GM23338 (cell line): ENCODE measurements around the gene CERS2. TPM values are rescaled to one million over a fixed set of nuclear protein-coding genes. Genes with fewer than 3 reads are reported as not detected.

Experiments
- ATAC-seq: fragments of 200-7000 bp; cut with Tn5 transposase; 3 replicates; pipeline ENCODE4 v1.9.1; 2020
- DNase-seq: peaks from one replicate; pipeline ENCODE4 v3.0.0-alpha.2; 2015; ENCODE audit warnings: low spot score
- H2AFZ ChIP-seq: fragments of 200-600 bp; sonication (generic); 2 replicates; pipeline ENCODE4 v1.8.0; 2016; ENCODE audit warnings: antibody characterized with exemption, mild to moderate bottlenecking, moderate library complexity
- H3F3A ChIP-seq: fragments of 200-600 bp; sonication (generic); replicated peaks from 2 replicates; pipeline ENCODE4 v1.8.0; 2017; ENCODE audit warnings: antibody characterized with exemption, mixed run types, low read depth
- H3K27ac ChIP-seq: fragments of 200-600 bp; sonication (generic); 2 replicates; pipeline ENCODE4 v1.6.1; 2016; ENCODE audit warnings: low read depth
- H3K27me3 ChIP-seq: fragments of 200-600 bp; sonication (generic); 2 replicates; pipeline ENCODE4 v1.8.0; 2016; ENCODE audit warnings: mild to moderate bottlenecking, mixed run types, moderate library complexity; ENCODE audit not compliant: insufficient read depth
- H3K36me3 ChIP-seq: fragments of 200-600 bp; sonication (generic); 2 replicates; pipeline ENCODE4 v1.8.0; 2016; ENCODE audit warnings: mild to moderate bottlenecking; ENCODE audit not compliant: insufficient read depth
- H3K4me1 ChIP-seq: fragments of 200-600 bp; sonication (generic); 2 replicates; pipeline ENCODE4 v1.8.0; 2016; ENCODE audit warnings: mild to moderate bottlenecking, moderate library complexity; ENCODE audit not compliant: insufficient read depth
- H3K4me2 ChIP-seq: fragments of 200-600 bp; sonication (generic); 2 replicates; pipeline ENCODE4 v1.7.1; 2017; ENCODE audit warnings: mixed run types
- H3K4me3 ChIP-seq: fragments of 200-600 bp; sonication (generic); 2 replicates; pipeline ENCODE4 v1.6.1; 2016; ENCODE audit warnings: mixed run types
- H3K79me2 ChIP-seq: fragments of 200-600 bp; sonication (generic); replicated peaks from 2 replicates; pipeline ENCODE4 v1.8.0; 2017; ENCODE audit warnings: mild to moderate bottlenecking; ENCODE audit not compliant: insufficient read depth
- H3K9me2 ChIP-seq: fragments of 200-600 bp; sonication (generic); 2 replicates; pipeline ENCODE4 v1.8.0; 2017; ENCODE audit not compliant: insufficient read depth
- H4K20me1 ChIP-seq: fragments of 200-600 bp; sonication (generic); replicated peaks from 2 replicates; pipeline ENCODE4 v1.8.0; 2017; ENCODE audit warnings: mild to moderate bottlenecking; ENCODE audit not compliant: insufficient read depth
- H3K27ac Mint-ChIP-seq: 2 replicates; pipeline ENCODE4 v1.8.0; 2020; ENCODE audit warnings: inconsistent platforms, mild to moderate bottlenecking, moderate library complexity, mixed read lengths
- H3K27me3 Mint-ChIP-seq: 3 replicates; pipeline ENCODE4 v1.8.0; 2022; ENCODE audit warnings: low read depth, mild to moderate bottlenecking, moderate library complexity, mixed read lengths, inconsistent platforms; ENCODE audit not compliant: insufficient read depth, poor library complexity
- H3K36me3 Mint-ChIP-seq: 3 replicates; pipeline ENCODE4 v1.8.0; 2021; ENCODE audit warnings: low read depth, mild to moderate bottlenecking, inconsistent platforms, moderate library complexity, mixed read lengths
- H3K4me1 Mint-ChIP-seq: 3 replicates; pipeline ENCODE4 v1.8.0; 2020; ENCODE audit warnings: mild to moderate bottlenecking, inconsistent platforms, mixed read lengths
- H3K4me3 Mint-ChIP-seq: 3 replicates; pipeline ENCODE4 v1.8.0; 2021; ENCODE audit warnings: moderate library complexity, mild to moderate bottlenecking, inconsistent platforms, mixed read lengths
- H3K9me3 Mint-ChIP-seq: 3 replicates; pipeline ENCODE4 v1.8.0; 2020; ENCODE audit warnings: moderate library complexity, mild to moderate bottlenecking, inconsistent platforms, mixed read lengths
- CREB1 ChIP-seq: fragments of 250-450 bp; sonication (Bioruptor Pico); IDR thresholded peaks from 2 replicates; pipeline ENCODE4 v1.5.0; 2020; ENCODE audit warnings: low read depth, mild to moderate bottlenecking, moderate library complexity
- EZH2 ChIP-seq: fragments of 200-600 bp; sonication (generic); IDR thresholded peaks from one replicate; pipeline ENCODE4 v1.8.0; 2017; ENCODE audit warnings: antibody characterized with exemption, mild to moderate bottlenecking, low read depth; ENCODE audit not compliant: unreplicated experiment
- EZH2phosphoT487 ChIP-seq: fragments of 200-600 bp; sonication (generic); IDR thresholded peaks from one replicate; pipeline ENCODE4 v1.8.1; 2018; ENCODE audit warnings: antibody characterized with exemption; ENCODE audit not compliant: unreplicated experiment
- JUNB ChIP-seq: IDR thresholded peaks from one replicate; pipeline ENCODE4 v1.6.1; 2016; ENCODE audit warnings: antibody characterized with exemption; ENCODE audit not compliant: unreplicated experiment
- POLR2AphosphoS5 ChIP-seq: IDR thresholded peaks from 2 replicates; pipeline ENCODE4 v1.6.1; 2016; ENCODE audit warnings: antibody characterized with exemption, low read depth
- REST ChIP-seq: IDR thresholded peaks from one replicate; pipeline ENCODE4 v1.6.1; 2018; ENCODE audit warnings: antibody characterized with exemption; ENCODE audit not compliant: unreplicated experiment
- STAT1 ChIP-seq: IDR thresholded peaks from one replicate; pipeline ENCODE4 v1.6.1; 2016; ENCODE audit warnings: antibody characterized with exemption; ENCODE audit not compliant: unreplicated experiment
- ZNF114 ChIP-seq: fragments of 250-450 bp; sonication (Bioruptor Pico); IDR thresholded peaks from 2 replicates; pipeline ENCODE4 v1.5.0; 2020; ENCODE audit warnings: mild to moderate bottlenecking, moderate library complexity
- ZNF331 ChIP-seq: fragments of 250-450 bp; sonication (Bioruptor Pico); IDR thresholded peaks from 2 replicates; pipeline ENCODE4 v1.5.0; 2020; ENCODE audit warnings: low read depth, mild to moderate bottlenecking, moderate library complexity
- polyA plus RNA-seq: library from polyadenylated mRNA; unstranded; fragments of >200 nt; fragmentation: Nextera tagmentation; extraction: Ambion mirVana; gene quantifications from 2 replicates; pipeline ENCODE4 v1.2.1, GENCODE V29; 2016
- total RNA-seq: library from RNA; depleted of rRNA; stranded (reverse); fragments of >200 nt; shearing (Covaris generic); gene quantifications from 2 replicates; pipeline ENCODE4 v1.2.3, GENCODE V29; 2014

The CERS2 gene
- total and polyA plus RNA-seq, 2 experiments from 2014 or later, result 83.3 to 120 TPM

- Mint-ChIP-seq H3K27ac (no peak overlapping the region), H3K4me3 (no peak overlapping the region; the same call in 2 of the 3 replicates), H3K4me1 (peaks cover 6% of the 10 kb centered on the region; the same call in 2 of the 3 replicates), H3K27me3 (peaks cover 7% of the 10 kb centered on the region), H3K36me3 (peaks cover 3% of the 10 kb centered on the region; the same call in 2 of the 3 replicates), H3K9me3 (no peaks in the 10 kb centered on the region)
- Histone ChIP-seq H2AFZ (no peak overlapping the region), H3K79me2 (no peaks in the 10 kb centered on the region), H3K4me2 (no peak overlapping the region), H3K4me3 (no peak overlapping the region), H3K9me2 (no peaks in the 10 kb centered on the region), H3K27ac (no peak overlapping the region), H3K27me3 (no peaks in the 10 kb centered on the region), H3K36me3 (no peaks in the 10 kb centered on the region), H3K4me1 (no peaks in the 10 kb centered on the region), H3F3A (no peaks in the 10 kb centered on the region), H4K20me1 (no peaks in the 10 kb centered on the region)
- DNase-seq (no peak), ATAC-seq (no peak)
- TF ChIP-seq EZH2phosphoT487, result no peak
- TF ChIP-seq REST, result no peak
- no peak for TF ChIP-seq JUNB
- TF ChIP-seq CREB1 (CRISPR knock-in tag), result no peak
- no peak for TF ChIP-seq POLR2AphosphoS5
- no peak for TF ChIP-seq STAT1
- TF ChIP-seq ZNF114, result no peak
- TF ChIP-seq ZNF331, result no peak
These were observed 19.6 kb upstream of the CERS2 start for GRCh38 chr1:150994248-150994647.

GRCh38 chr1:150992626-150993025, 18.0 kb upstream of the CERS2 start:
- H3K4me3 Mint-ChIP-seq, result no peak overlapping the region
- H3K27ac Mint-ChIP-seq, result no peak overlapping the region
- Histone ChIP-seq H3K27ac (no peak overlapping the region), H3K27me3 (no peaks in the 10 kb centered on the region), H3F3A (no peaks in the 10 kb centered on the region), H3K4me1 (no peaks in the 10 kb centered on the region), H3K9me2 (no peaks in the 10 kb centered on the region), H3K79me2 (no peaks in the 10 kb centered on the region), H3K4me3 (no peak overlapping the region), H4K20me1 (no peaks in the 10 kb centered on the region), H3K36me3 (no peaks in the 10 kb centered on the region), H3K4me2 (no peak overlapping the region), H2AFZ (no peak overlapping the region)
- no peaks in the 10 kb centered on the region for H3K9me3 Mint-ChIP-seq
- DNase-seq (no peak), ATAC-seq (no peak)
- H3K4me1 Mint-ChIP-seq, result peaks cover 6% of the 10 kb centered on the region; the same call in 2 of the 3 replicates
- peaks cover 11% of the 10 kb centered on the region for H3K27me3 Mint-ChIP-seq
- peaks cover 3% of the 10 kb centered on the region; the same call in 2 of the 3 replicates for H3K36me3 Mint-ChIP-seq
- TF ChIP-seq EZH2 (no peak), ZNF331 (no peak), REST (no peak)
